Hematopoietic multipotent progenitor cell (in vitro differentiated cells): ENCODE data around the gene WSB1. TPM values are rescaled to one million over a fixed set of nuclear protein-coding genes. Genes with fewer than 3 reads are reported as not detected.

Experiments
- DNase-seq, 3 donors: peaks; one replicate each; pipeline ENCODE4 v3.0.0-alpha.2; 2011 to 2015; ENCODE audit warnings: low read depth in 2 of 3, low spot score in 2 of 3
- small RNA-seq: library from RNA; depleted of rRNA; stranded (forward); fragments of <200 nt; gene quantifications from one replicate; pipeline ENCODE3, GENCODE V24; 2012
- total RNA-seq: library from RNA; depleted of rRNA; stranded (reverse); fragments of >200 nt; gene quantifications from one replicate; pipeline ENCODE4 v1.2.3, GENCODE V29; 2012

The WSB1 gene
- total RNA-seq, 1 donor, result 290 TPM

GRCh38 chr17:27354491-27355081 is 60.7 kb downstream of the WSB1 start:
- peak in 1 of 3 donors; percentile 42 for DNase-seq

GRCh38 chr17:27355419-27355818 is 61.5 kb downstream of the WSB1 start:
- DNase-seq, result no peak

- peak in 2 of 3 donors; percentile 60 to 74 for DNase-seq
These were observed 62.3 kb downstream of the WSB1 start for GRCh38 chr17:27356091-27356705.

GRCh38 chr17:27357236-27357635 is 63.3 kb downstream of the WSB1 start:
- no peak for DNase-seq

- no peak for DNase-seq
These were observed 66.6 kb downstream of the WSB1 start for GRCh38 chr17:27360507-27360906.

- DNase-seq, result no peak
These were observed 67.8 kb downstream of the WSB1 start for GRCh38 chr17:27361695-27362094.

- no peak for DNase-seq
These were observed 68.6 kb downstream of the WSB1 start for GRCh38 chr17:27362503-27362902.

GRCh38 chr17:27362909-27363308 is 69.0 kb downstream of the WSB1 start:
- DNase-seq, result no peak

- DNase-seq, result no peak
These were observed 69.4 kb downstream of the WSB1 start for GRCh38 chr17:27363326-27363725.

Small RNAs within 50 kb of the gene (small RNA-seq; reads per million reads assigned to genes)
- not detected for gene MIR4522

Other genes starting within 250 kb of the WSB1 start
- gene KSR1, start 162.3 kb downstream of the WSB1 start, total RNA-seq, result 43.1 TPM